A673 (cell line): ENCODE measurements around the gene TMEM208.

ENCODE experiments used
- EZH2 ChIP-seq: fragments of 200-600 bp; sonication (generic); IDR thresholded peaks from 2 replicates; pipeline ENCODE4 v1.6.1; 2017; ENCODE audit warnings: borderline replicate concordance, low read depth, mild to moderate bottlenecking, mixed read lengths, antibody characterized with exemption, low read length; ENCODE audit not compliant: poor library complexity, severe bottlenecking
- TF ChIP-seq, protein P1 (sequence below): fragments of 300-800, 200-600 bp; sonication (generic); conservative IDR thresholded peaks from 2 replicates; pipeline ENCODE4 v1.5.1; 2017; ENCODE audit warnings: low read depth, mild to moderate bottlenecking, antibody characterized with exemption, low read length, moderate library complexity, mixed read lengths

DNA sequence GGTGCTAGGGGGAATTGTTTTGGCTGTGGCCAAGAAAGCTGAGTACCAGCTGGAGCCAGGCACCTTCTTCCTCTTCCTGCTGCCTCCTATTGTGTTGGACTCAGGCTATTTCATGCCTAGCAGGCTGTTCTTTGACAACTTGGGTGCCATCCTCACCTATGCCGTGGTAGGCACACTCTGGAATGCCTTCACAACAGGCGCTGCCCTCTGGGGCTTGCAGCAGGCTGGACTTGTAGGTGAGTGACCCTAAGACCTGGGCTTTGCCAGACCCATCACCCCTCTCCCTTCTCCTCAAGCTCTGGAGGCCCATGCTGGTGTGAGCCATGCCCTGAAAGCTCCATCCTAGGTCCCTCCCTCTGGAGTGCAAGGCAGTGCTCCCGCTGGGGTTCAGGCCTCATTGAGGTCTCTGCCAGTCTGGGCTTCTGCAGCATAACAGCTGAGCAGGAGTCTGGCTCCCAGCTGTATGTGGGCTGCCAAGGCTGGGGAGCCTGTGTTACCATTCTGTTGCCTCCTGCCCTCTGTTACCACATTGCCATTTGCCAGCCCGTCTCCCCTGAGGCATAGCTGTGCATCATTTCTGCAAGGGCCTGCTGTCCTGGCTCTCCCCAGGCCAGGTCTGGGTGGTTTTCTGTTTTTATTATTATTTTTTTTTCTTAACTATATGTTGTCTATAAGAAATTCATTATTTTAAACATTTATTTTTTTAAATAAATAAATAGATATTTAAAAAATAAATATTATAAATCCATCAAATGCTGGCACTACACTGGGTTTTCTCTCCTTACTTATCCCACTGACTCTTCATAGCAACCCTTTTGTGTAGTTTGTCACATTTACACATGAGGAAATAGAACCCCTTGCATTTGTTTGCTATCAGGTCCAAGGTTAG, 25.9 kb downstream of the TMEM208 start:
- TF ChIP-seq, protein P1, sequence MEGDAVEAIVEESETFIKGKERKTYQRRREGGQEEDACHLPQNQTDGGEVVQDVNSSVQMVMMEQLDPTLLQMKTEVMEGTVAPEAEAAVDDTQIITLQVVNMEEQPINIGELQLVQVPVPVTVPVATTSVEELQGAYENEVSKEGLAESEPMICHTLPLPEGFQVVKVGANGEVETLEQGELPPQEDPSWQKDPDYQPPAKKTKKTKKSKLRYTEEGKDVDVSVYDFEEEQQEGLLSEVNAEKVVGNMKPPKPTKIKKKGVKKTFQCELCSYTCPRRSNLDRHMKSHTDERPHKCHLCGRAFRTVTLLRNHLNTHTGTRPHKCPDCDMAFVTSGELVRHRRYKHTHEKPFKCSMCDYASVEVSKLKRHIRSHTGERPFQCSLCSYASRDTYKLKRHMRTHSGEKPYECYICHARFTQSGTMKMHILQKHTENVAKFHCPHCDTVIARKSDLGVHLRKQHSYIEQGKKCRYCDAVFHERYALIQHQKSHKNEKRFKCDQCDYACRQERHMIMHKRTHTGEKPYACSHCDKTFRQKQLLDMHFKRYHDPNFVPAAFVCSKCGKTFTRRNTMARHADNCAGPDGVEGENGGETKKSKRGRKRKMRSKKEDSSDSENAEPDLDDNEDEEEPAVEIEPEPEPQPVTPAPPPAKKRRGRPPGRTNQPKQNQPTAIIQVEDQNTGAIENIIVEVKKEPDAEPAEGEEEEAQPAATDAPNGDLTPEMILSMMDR: no peak
- TF ChIP-seq EZH2: no peak
